Mesenchymal stem cell (in vitro differentiated cells and primary cell): ENCODE results near the gene ADH1C.
A peak's percentile ranks its signal among the peaks of the same experiment; 100 is the strongest.

Experiments
- DNase-seq: peaks from one replicate; pipeline ENCODE4 v3.0.0-alpha.2; 2013
- H2AFZ ChIP-seq: one replicate; pipeline ENCODE4 v1.6.1; 2013; ENCODE audit warnings: low read depth, mild to moderate bottlenecking, control low read depth, inconsistent platforms, low read length, moderate library complexity
- H2AK5ac ChIP-seq: 2 replicates; pipeline ENCODE4 v1.6.1; 2013; ENCODE audit warnings: low read length, moderate library complexity, mild to moderate bottlenecking, inconsistent platforms; ENCODE audit not compliant: severe bottlenecking
- H2BK120ac ChIP-seq: one replicate; pipeline ENCODE4 v1.6.1; 2013; ENCODE audit warnings: low read depth, mild to moderate bottlenecking, inconsistent platforms, low read length, moderate library complexity
- H2BK12ac ChIP-seq, 2 experiments: one replicate each; pipeline ENCODE4 v1.6.1; 2013; ENCODE audit warnings: inconsistent platforms in 2 of 2, low read length in 2 of 2, mild to moderate bottlenecking in 2 of 2, moderate library complexity in 2 of 2, control low read depth in 1 of 2
- H2BK15ac ChIP-seq: one replicate; pipeline ENCODE4 v1.6.1; 2013; ENCODE audit warnings: mild to moderate bottlenecking, low read depth, inconsistent platforms; ENCODE audit not compliant: poor library complexity, severe bottlenecking
- H2BK5ac ChIP-seq: 2 replicates; pipeline ENCODE4 v1.6.1; 2013; ENCODE audit warnings: low read depth, mild to moderate bottlenecking, low read length, control low read depth, inconsistent platforms; ENCODE audit not compliant: poor library complexity, severe bottlenecking
- H3K14ac ChIP-seq, 2 experiments: one replicate each; pipeline ENCODE4 v1.6.1; 2013; ENCODE audit warnings: inconsistent platforms in 2 of 2, low read length in 2 of 2, control low read depth in 1 of 2, mild to moderate bottlenecking in 1 of 2, moderate library complexity in 1 of 2
- H3K18ac ChIP-seq, 2 experiments: one replicate each; pipeline ENCODE4 v1.6.1; 2013; ENCODE audit warnings: inconsistent platforms in 2 of 2, low read length in 2 of 2, control low read depth in 1 of 2, low read depth in 1 of 2, mild to moderate bottlenecking in 1 of 2
- H3K23ac ChIP-seq, 2 experiments: one replicate each; pipeline ENCODE4 v1.6.1; 2013; ENCODE audit warnings: inconsistent platforms in 2 of 2, low read length in 2 of 2, mild to moderate bottlenecking in 2 of 2, moderate library complexity in 2 of 2, control low read depth in 1 of 2
- H3K27ac ChIP-seq: 2 replicates; pipeline ENCODE4 v1.5.1; 2013; ENCODE audit warnings: mild to moderate bottlenecking, moderate library complexity, low read length, control low read depth, inconsistent platforms; ENCODE audit not compliant: poor library complexity, severe bottlenecking
- H3K27me3 ChIP-seq, 2 experiments: 2 replicates each; pipeline versions ENCODE4 v1.6.1 to v1.7.0; 2013; ENCODE audit warnings: low read length in 2 of 2, mild to moderate bottlenecking in 2 of 2, moderate library complexity in 2 of 2, control low read depth in 1 of 2, inconsistent platforms in 1 of 2; ENCODE audit not compliant: control insufficient read depth in 1 of 2, insufficient read depth in 1 of 2
- H3K36me3 ChIP-seq, 2 experiments: 2 replicates each; pipeline versions ENCODE4 v1.6.1 to v1.7.0; 2013; ENCODE audit warnings: low read length in 2 of 2, control low read depth in 1 of 2, inconsistent platforms in 1 of 2, low read depth in 1 of 2, mild to moderate bottlenecking in 1 of 2; ENCODE audit not compliant: insufficient read depth in 2 of 2, control insufficient read depth in 1 of 2
- H3K4ac ChIP-seq, 2 experiments: one replicate each; pipeline ENCODE4 v1.6.1; 2013; ENCODE audit warnings: inconsistent platforms in 2 of 2, low read length in 2 of 2, mild to moderate bottlenecking in 2 of 2, moderate library complexity in 2 of 2, control low read depth in 1 of 2, low read depth in 1 of 2
- H3K4me1 ChIP-seq: 2 replicates; pipeline ENCODE4 v1.6.1; 2013; ENCODE audit warnings: low read depth, low read length, control low read depth; ENCODE audit not compliant: control insufficient read depth, insufficient read depth
- H3K4me2 ChIP-seq: 2 replicates; pipeline ENCODE4 v1.6.1; 2013; ENCODE audit warnings: low read length, mild to moderate bottlenecking, inconsistent platforms; ENCODE audit not compliant: poor library complexity, severe bottlenecking
- H3K4me3 ChIP-seq, 2 experiments: 2 replicates each; pipeline versions ENCODE4 v1.5.1 to v1.7.0; 2013; ENCODE audit warnings: low read length in 2 of 2, mild to moderate bottlenecking in 2 of 2, control low read depth in 1 of 2, low read depth in 1 of 2; ENCODE audit not compliant: insufficient read depth in 1 of 2
- H3K79me1 ChIP-seq: replicated peaks from 2 replicates; pipeline ENCODE4 v1.6.1; 2013; ENCODE audit warnings: mild to moderate bottlenecking, control low read depth, low read length, inconsistent platforms; ENCODE audit not compliant: poor library complexity, severe bottlenecking
- H3K9ac ChIP-seq: 2 replicates; pipeline ENCODE4 v1.7.0; 2013; ENCODE audit warnings: mild to moderate bottlenecking, low read length, moderate library complexity
- H3K9me3 ChIP-seq: 2 replicates; pipeline ENCODE4 v1.7.0; 2013; ENCODE audit warnings: mild to moderate bottlenecking, low read length; ENCODE audit not compliant: control insufficient read depth
- H4K8ac ChIP-seq: one replicate; pipeline ENCODE4 v1.6.1; 2013; ENCODE audit warnings: inconsistent platforms, mild to moderate bottlenecking, low read length, moderate library complexity
- H4K91ac ChIP-seq: one replicate; pipeline ENCODE4 v1.6.1; 2013; ENCODE audit warnings: mild to moderate bottlenecking, low read length, inconsistent platforms
- WGBS: methylation state at CpG from one replicate; pipeline ENCODE4 v1.1.7; 2013; ENCODE audit warnings: mixed read lengths; 5-methylcytosine and 5-hydroxymethylcytosine counted together

Gene ADH1C

GRCh38 chr4:99339172-99339571 lies 13.4 kb downstream of the ADH1C start:
- no peak overlapping the region for H2AFZ ChIP-seq
- no peaks in the 10 kb centered on the region for H3K9me3 ChIP-seq
- no peak overlapping the region for H2BK5ac ChIP-seq
- no peak overlapping the region for H2BK15ac ChIP-seq
- H3K9ac ChIP-seq: no peak overlapping the region
- H3K4ac ChIP-seq: no peak overlapping the region
- 100% methylated on average over 2 of the region's 3 CpGs for WGBS
- H3K18ac ChIP-seq: no peak overlapping the region
- H2AK5ac ChIP-seq: no peak overlapping the region
- no peak overlapping the region for H2BK120ac ChIP-seq
- no peak overlapping the region for H4K91ac ChIP-seq
- H3K14ac ChIP-seq: no peak overlapping the region
- H3K4me1 ChIP-seq: no peaks in the 10 kb centered on the region
- H3K23ac ChIP-seq: no peak overlapping the region
- H3K79me1 ChIP-seq: no peaks in the 10 kb centered on the region
- DNase-seq: no peak
- no peaks in the 10 kb centered on the region for H3K36me3 ChIP-seq
- no peak overlapping the region for H4K8ac ChIP-seq
- H3K27ac ChIP-seq: no peak overlapping the region
- no peak overlapping the region for H3K4me2 ChIP-seq
- H3K4me3 ChIP-seq: no peak overlapping the region
- H2BK12ac ChIP-seq: no peak overlapping the region
- H3K27me3 ChIP-seq: no peaks in the 10 kb centered on the region

- Histone ChIP-seq H2BK15ac (no peak overlapping the region), H3K4me3 (no peak overlapping the region), H3K9me3 (no peaks in the 10 kb centered on the region), H4K8ac (no peak overlapping the region), H3K4me2 (no peak overlapping the region), H2BK12ac (no peak overlapping the region), H2BK120ac (no peak overlapping the region), H3K27ac (no peak overlapping the region), H3K36me3 (no peaks in the 10 kb centered on the region), H3K4me1 (no peaks in the 10 kb centered on the region), H4K91ac (no peak overlapping the region), H3K79me1 (no peaks in the 10 kb centered on the region), H2AFZ (no peak overlapping the region), H3K9ac (no peak overlapping the region), H3K4ac (no peak overlapping the region), H2BK5ac (no peak overlapping the region), H3K23ac (no peak overlapping the region), H3K14ac (no peak overlapping the region), H3K27me3 (no peaks in the 10 kb centered on the region), H2AK5ac (no peak overlapping the region), H3K18ac (no peak overlapping the region)
- no peak for DNase-seq
- WGBS: 80% methylated on average over 2 of the region's 4 CpGs
These were observed 16.0 kb downstream of the ADH1C start for GRCh38 chr4:99336553-99336952.

GRCh38 chr4:99334880-99335279 lies 17.7 kb downstream of the ADH1C start:
- no peak overlapping the region for H4K91ac ChIP-seq
- H3K27ac ChIP-seq: no peak overlapping the region
- no peak overlapping the region for H4K8ac ChIP-seq
- no peak overlapping the region for H2AK5ac ChIP-seq
- H3K9me3 ChIP-seq: no peaks in the 10 kb centered on the region
- H3K18ac ChIP-seq: no peak overlapping the region
- no peak overlapping the region for H2BK15ac ChIP-seq
- H2BK12ac ChIP-seq: no peak overlapping the region
- no peak overlapping the region for H2BK5ac ChIP-seq
- no peak overlapping the region for H3K4me3 ChIP-seq
- H3K23ac ChIP-seq: no peak overlapping the region
- no peak overlapping the region for H2AFZ ChIP-seq
- H3K4me1 ChIP-seq: no peaks in the 10 kb centered on the region
- H3K4me2 ChIP-seq: no peak overlapping the region
- WGBS: 47% methylated on average over 1 of the region's 1 CpG
- H3K36me3 ChIP-seq: no peaks in the 10 kb centered on the region
- no peak overlapping the region for H3K4ac ChIP-seq
- no peak for DNase-seq
- H2BK120ac ChIP-seq: no peak overlapping the region
- H3K27me3 ChIP-seq: no peaks in the 10 kb centered on the region
- H3K9ac ChIP-seq: no peak overlapping the region
- peak overlapping the region in 1 of 2 experiments; percentile 71 for H3K14ac ChIP-seq
- no peaks in the 10 kb centered on the region for H3K79me1 ChIP-seq

- Histone ChIP-seq H3K9ac (no peak overlapping the region), H3K4me1 (no peaks in the 10 kb centered on the region), H4K91ac (no peak overlapping the region), H3K79me1 (no peaks in the 10 kb centered on the region), H3K4ac (no peak overlapping the region), H2BK120ac (no peak overlapping the region), H3K23ac (no peak overlapping the region), H4K8ac (no peak overlapping the region), H3K27ac (no peak overlapping the region), H2BK15ac (no peak overlapping the region), H3K36me3 (no peaks in the 10 kb centered on the region), H3K27me3 (no peaks in the 10 kb centered on the region), H3K14ac (no peak overlapping the region), H2BK12ac (no peak overlapping the region), H3K18ac (no peak overlapping the region), H3K4me3 (no peak overlapping the region), H2AK5ac (no peak overlapping the region), H2BK5ac (no peak overlapping the region), H2AFZ (no peak overlapping the region), H3K4me2 (no peak overlapping the region), H3K9me3 (no peaks in the 10 kb centered on the region)
- 76% methylated on average over 3 of the region's 3 CpGs for WGBS
- no peak for DNase-seq
These were observed 21.9 kb downstream of the ADH1C start for GRCh38 chr4:99330648-99331047.
